Epidermal melanocyte (primary cell): ENCODE data around the gene SHOC2.

Experiments
- DNase-seq: peaks from one replicate; pipeline ENCODE4 v3.0.0; 2011; ENCODE audit warnings: low spot score; ENCODE audit not compliant: insufficient read length

The SHOC2 gene

GRCh38 chr10:110979611-110980010 is 60.2 kb downstream of the SHOC2 start:
- DNase-seq, result no peak

DNA sequence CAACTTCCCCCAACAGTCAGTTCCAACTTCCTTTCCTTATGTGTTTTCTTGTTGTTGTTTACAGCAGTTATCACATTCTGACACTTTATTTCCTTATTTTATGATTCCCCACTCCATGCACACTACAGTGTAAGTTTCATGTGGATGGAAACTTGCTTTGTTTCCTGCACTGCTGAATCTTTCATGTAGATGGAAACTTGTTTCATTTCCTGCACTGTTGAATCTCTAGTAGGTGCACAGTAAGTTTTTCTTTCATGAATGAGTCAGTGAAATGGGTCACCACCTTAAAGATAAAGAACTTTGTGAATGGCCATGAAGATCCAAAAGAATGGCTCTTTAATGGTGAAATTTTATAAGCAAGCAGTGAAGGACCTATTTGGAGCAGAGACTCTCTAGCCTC is 61.4 kb downstream of the SHOC2 start:
- no peak for DNase-seq

DNA sequence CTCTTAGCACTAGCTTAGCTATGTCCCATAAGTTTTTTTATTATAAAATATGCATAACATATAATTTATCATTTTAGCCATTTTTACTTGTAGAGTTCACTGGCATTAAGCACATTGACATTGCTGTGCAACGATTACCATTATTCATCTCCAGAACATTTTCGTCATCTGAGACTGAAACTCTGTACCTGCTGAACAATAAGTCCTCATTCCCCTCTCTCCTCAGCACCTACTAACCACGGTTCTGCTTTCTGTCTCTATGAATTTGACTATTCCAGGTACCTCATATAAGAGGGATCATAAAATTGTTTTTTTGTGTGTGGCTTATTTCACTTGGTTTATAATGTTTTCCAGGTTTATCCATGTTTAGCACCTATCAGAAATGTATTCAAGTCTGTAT is 64.1 kb downstream of the SHOC2 start:
- DNase-seq, result no peak

GRCh38 chr10:110985497-110986275 is 66.3 kb downstream of the SHOC2 start:
- no peak for DNase-seq

GRCh38 chr10:110989016-110989415 is 69.6 kb downstream of the SHOC2 start:
- no peak for DNase-seq

GRCh38 chr10:110992006-110992800 is 72.8 kb downstream of the SHOC2 start:
- DNase-seq, result peak; percentile 17

DNA sequence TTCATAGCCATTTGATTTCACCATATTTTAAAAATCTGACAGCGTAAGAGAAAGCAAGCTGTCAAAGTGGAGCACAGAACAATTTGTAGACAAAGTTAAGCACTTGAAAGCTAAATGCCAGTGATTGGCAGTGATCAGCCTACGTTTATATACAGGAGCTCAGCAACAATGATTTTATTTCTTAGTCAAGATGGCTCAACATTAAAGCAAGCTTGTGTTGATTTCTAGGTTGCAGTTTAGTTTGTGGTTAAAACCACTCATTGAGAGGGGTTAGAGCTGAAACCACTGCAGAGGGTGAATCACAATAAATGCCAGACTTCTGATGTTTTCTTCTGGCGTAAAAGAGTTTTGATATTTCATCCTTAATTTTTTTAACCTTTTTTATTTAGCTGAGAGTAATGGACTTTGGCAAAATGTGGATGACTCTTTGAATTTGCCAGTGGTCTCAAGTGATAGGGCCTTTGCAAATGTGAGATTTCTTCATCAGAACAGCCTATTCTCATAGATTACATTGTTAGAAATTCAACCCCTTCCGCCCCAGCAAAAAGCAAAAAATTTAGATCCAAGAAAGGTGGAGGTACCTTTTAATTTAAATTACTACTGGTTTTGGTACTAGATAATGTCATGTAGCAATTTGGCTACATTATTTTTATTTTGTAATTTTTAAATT is 73.8 kb downstream of the SHOC2 start:
- peak; percentile 22 for DNase-seq

- DNase-seq, result no peak
Measured at GRCh38 chr10:110994406-110995086, 75.1 kb downstream of the SHOC2 start.

DNA sequence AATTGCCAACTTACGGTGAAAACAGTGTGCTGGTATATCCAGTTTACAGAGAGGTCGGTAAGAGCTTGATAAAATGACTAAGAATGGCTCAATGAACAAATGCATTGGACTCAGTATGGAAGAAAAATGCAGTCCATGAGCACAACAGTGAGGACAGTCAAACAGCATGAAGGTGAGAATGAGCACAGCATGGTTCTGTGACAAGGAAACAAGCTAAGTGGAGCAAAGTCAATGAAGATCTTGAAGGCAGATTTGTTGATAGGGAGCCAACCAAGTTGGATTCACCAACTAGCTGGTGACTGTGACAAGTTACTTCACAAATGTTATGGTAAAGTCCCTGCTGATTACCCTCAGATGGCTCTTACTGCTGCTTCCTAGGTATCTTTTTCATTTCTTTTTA is 75.9 kb downstream of the SHOC2 start:
- DNase-seq, result no peak

- DNase-seq, result no peak
Measured at GRCh38 chr10:110996256-110996655, 76.9 kb downstream of the SHOC2 start.

DNA sequence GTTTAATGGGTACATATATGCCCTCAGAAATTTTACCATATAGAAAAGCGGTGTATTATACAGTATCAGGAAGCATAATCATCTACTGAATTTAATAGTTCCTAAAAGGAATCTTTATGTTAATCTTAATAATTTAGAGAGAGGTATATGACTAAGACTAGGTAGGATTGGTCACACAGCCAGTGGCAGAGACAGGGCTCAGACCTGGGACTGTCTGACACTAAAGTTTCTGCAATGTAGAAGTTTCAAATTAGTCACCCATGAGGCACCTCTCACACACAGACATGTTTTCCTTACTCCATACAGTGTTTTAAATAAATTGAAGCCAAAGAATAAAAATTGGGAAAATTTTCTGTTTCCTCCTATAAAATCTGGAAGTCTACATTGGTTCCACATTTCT is 84.6 kb downstream of the SHOC2 start:
- no peak for DNase-seq

DNA sequence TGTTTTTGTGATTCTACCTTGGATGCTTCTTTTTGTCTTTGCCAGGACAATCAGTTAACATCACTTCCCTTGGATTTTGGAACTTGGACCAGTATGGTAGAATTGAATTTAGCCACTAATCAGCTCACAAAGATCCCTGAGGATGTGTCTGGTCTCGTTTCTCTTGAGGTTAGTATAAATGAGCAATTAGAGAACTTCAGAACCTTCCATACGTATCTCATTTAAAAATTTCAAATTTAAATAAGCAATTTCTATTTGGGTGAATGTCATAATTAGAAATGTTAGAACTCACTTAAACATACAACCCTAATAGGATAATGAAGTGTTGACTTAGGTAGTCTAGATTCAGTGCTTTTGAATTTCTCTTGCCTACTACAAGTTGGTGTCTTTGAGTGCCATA is 88.1 kb downstream of the SHOC2 start:
- DNase-seq, result no peak

- DNase-seq, result no peak
Measured at GRCh38 chr10:111015181-111015580, 95.8 kb downstream of the SHOC2 start.

DNA sequence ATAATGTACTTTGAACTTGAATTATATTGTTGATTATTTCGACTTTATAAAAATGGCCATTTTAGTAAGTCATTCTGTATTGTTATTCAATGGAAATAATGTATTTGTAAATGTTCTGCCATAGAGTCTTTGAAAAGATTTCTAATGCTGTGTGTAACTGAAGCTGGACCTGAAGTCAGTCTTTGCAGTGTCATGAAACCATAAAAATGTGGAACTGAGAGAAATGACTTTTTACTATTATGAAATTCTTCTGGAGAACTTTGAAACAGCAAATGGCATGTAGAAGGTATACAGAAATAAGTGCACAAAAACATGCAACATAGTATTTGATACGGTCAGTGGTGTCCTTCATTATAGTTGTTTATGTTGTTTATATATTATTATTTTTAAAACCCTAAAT is 97.7 kb downstream of the SHOC2 start:
- no peak for DNase-seq

GRCh38 chr10:111018021-111018420 is 98.6 kb downstream of the SHOC2 start:
- DNase-seq, result no peak

DNA sequence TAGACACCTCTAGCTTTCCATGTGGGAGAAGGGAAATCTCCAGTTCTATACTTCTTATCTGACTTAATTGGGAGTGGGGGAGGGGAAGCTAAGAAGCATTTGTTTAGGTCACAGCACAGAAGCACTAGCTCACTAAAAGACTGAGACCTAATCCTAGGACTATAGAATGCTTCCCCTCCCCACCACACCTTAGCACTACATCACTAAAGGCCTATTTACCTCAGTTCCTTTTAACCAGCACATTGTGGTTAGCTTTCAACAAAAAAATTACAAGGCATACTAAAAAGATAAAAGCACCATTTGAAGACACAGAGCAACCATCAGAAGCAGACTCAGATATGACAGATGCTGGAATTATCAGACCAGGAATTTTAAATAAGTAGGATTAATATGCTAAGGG is 103.7 kb downstream of the SHOC2 start:
- DNase-seq, result no peak

- DNase-seq, result no peak
Measured at GRCh38 chr10:111030042-111030750, 110.8 kb downstream of the SHOC2 start.

DNA sequence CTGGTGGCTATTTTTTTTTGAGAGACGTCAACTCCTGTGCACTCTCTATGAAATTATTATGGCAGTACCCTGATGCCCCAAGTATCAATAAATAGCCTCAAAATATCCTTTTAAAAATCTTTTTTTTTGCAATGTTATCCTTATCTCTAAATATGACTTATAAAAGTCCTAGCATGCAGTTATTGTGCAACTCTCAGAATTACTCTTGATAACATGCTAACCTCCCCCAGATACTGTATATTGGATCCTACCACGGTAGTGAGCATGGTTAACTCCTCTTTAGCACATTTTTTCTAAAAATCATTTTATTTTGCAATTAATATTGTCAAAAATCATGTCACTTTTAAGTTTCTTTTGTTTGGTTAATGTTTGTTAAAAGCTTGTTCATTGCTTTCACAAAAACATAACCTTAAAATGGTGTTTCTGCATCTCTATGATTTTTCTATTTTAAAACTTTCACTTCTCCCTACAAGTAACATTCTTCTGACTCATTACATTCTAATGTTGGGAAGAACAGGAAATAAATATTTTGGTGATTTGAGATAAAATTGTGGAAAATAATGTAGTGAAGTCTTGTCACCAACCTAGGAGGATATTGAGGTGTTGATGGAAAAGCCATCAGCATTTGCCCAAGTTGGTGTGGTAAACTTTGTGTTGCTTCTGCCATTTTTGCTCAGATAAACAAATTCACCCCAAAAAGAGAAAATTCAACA is 115.3 kb downstream of the SHOC2 start:
- DNase-seq, result no peak

DNA sequence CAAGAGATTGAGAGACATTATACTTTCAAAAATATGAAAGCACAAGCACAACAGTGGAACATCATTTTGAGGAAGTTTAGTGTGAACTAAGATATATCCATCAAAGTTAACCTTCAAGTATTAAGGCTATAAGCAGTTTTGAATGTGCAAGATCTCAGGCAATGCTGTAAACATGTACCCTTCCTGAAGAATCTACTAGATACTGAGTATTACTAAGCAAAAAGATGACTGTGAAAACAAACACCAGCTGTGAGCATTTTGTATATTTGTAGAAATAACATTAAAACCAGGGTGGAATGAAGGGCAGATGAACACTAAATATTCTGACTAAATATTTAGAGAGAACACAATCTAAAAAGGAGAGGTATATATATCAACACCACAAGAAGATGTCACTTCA is 116.1 kb downstream of the SHOC2 start:
- DNase-seq, result no peak

- no peak for DNase-seq
Measured at GRCh38 chr10:111037858-111038257, 118.5 kb downstream of the SHOC2 start.
